ENCODE measurements around the gene PLAAT3.

- TF ChIP-seq CTCF (IDR thresholded peaks at IDR 0.05), result no peak
- no peak for TF ChIP-seq POLR2A (IDR thresholded peaks at IDR 0.05)
Observed at GRCh38 chr11:63564056-63564774, 50.0 kb downstream of the PLAAT3 start.

Data from heart left ventricle (tissue), 13 donors.